ENCODE measurements around the gene CBLN1. TPM values are rescaled to one million over a fixed set of nuclear protein-coding genes. Genes with fewer than 3 reads are reported as not detected.
"Not testable (repeated sequence)": the region's sequence is repeated elsewhere in the genome, so short reads cannot be mapped to it uniquely, and the experiment has no call there.

Gene CBLN1
- total RNA-seq, 1 donor from 2014 or later, result 1.0 TPM

- intact Hi-C loops (cut with micrococcal nuclease), result no loop called here
- ATAC-seq (no peak), DNase-seq (no peak)
These were observed 45.4 kb downstream of the CBLN1 start for GRCh38 chr16:49236216-49236615.

GRCh38 chr16:49228335-49228734, 53.3 kb downstream of the CBLN1 start:
- DNase-seq; ATAC-seq; intact Hi-C loops (cut with micrococcal nuclease): not testable (repeated sequence)

Other genes starting within 250 kb of the CBLN1 start
- not detected for gene C16orf78, start 92.0 kb upstream of the CBLN1 start, total RNA-seq